Stimulated activated CD4-positive, alpha-beta T cell treated with anti-CD3 and anti-CD28 coated beads, Interleukin-4, amount 100 ng/mL, for 4 hours (primary cell): ENCODE measurements around the gene SLC9A9.

Source experiments
- DNase-seq, 2 experiments: peaks; one replicate each; pipeline ENCODE4 v3.0.0-alpha.2; 2020

Gene SLC9A9

GRCh38 chr3:143343944-143344343 is 504.3 kb downstream of the SLC9A9 start:
- no peak for DNase-seq

GRCh38 chr3:143343031-143343430 is 505.2 kb downstream of the SLC9A9 start:
- no peak for DNase-seq

- DNase-seq, result no peak
Observed at GRCh38 chr3:143339451-143339850, 508.8 kb downstream of the SLC9A9 start.

GRCh38 chr3:143337387-143337786 is 510.9 kb downstream of the SLC9A9 start:
- DNase-seq, result no peak

- no peak for DNase-seq
Observed at GRCh38 chr3:143334231-143334630, 514.0 kb downstream of the SLC9A9 start.

- no peak for DNase-seq
Observed at GRCh38 chr3:143333367-143333766, 514.9 kb downstream of the SLC9A9 start.

- DNase-seq, result no peak
Observed at GRCh38 chr3:143332026-143332425, 516.2 kb downstream of the SLC9A9 start.

GRCh38 chr3:143331350-143331749 is 516.9 kb downstream of the SLC9A9 start:
- DNase-seq, result no peak

- no peak for DNase-seq
Observed at GRCh38 chr3:143330296-143330868, 517.9 kb downstream of the SLC9A9 start.

- no peak for DNase-seq
Observed at GRCh38 chr3:143329567-143330211, 518.6 kb downstream of the SLC9A9 start.

GRCh38 chr3:143328451-143328850 is 519.8 kb downstream of the SLC9A9 start:
- no peak for DNase-seq

GRCh38 chr3:143326983-143327778 is 521.1 kb downstream of the SLC9A9 start:
- no peak for DNase-seq

GRCh38 chr3:143321058-143321769 is 527.1 kb downstream of the SLC9A9 start:
- DNase-seq, result no peak

- no peak for DNase-seq
Observed at GRCh38 chr3:143315766-143316165, 532.5 kb downstream of the SLC9A9 start.

- DNase-seq, result no peak
Observed at GRCh38 chr3:143314251-143315093, 533.8 kb downstream of the SLC9A9 start.

- no peak for DNase-seq
Observed at GRCh38 chr3:143313893-143314188, 534.4 kb downstream of the SLC9A9 start.

- DNase-seq, result no peak
Observed at GRCh38 chr3:143313025-143313892, 535.0 kb downstream of the SLC9A9 start.

GRCh38 chr3:143311096-143311495 is 537.2 kb downstream of the SLC9A9 start:
- DNase-seq, result no peak

GRCh38 chr3:143309705-143310104 is 538.6 kb downstream of the SLC9A9 start:
- no peak for DNase-seq

GRCh38 chr3:143307613-143308183 is 540.6 kb downstream of the SLC9A9 start:
- DNase-seq, result no peak

- no peak for DNase-seq
Observed at GRCh38 chr3:143306407-143306806, 541.9 kb downstream of the SLC9A9 start.
